ENCODE measurements around the gene HIRIP3.
A peak's percentile ranks its signal among the peaks of the same experiment; 100 is the strongest.

Gene HIRIP3

DNA sequence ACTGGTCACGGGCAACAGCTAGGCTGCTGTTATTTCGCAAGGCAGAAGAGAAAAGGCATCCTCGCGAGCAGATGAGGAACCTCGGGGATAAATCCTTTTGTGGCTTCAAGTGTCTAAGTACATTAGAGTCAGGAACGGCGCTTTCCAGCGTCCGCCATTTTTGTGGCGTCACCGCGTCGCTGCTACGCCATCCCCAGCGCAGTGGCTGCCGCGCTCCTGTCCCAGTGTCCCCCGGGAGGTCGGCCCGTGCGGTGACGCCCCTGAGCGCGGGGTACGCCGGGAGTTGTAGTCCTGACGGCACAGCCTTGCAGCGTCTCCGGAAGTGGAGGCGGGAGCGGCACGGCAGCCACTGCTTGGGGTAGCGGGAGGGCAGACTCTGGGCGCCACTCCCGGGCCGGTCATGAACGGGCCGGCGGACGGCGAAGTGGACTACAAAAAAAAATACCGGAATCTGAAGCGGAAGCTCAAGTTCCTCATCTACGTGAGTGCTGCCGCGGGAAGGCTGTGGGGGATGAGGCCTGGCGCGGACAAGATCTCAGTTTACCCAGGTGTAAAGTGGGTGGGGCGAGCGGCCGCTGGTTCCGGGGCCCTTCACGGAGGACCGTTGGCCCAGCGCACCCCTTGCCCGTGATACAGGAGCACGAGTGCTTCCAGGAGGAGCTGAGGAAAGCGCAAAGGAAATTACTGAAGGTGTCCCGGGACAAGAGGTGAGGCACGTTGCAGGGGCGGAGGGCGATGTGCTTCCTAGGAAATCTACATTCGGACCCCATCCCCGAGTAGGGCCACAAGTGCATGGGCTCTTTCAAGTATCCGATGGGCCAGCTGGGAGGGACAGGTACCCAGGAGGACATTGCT is 721 bp upstream of the HIRIP3 start, which contains the start of gene INO80E:
INO80E (plus strand) TSS at position 331 of the 855 bp plus-strand sequence; CDS start at position 401, 70 bp downstream.
- ATAC-seq (peak; percentile 97), DNase-seq (peak; percentile 99)
- H3K4me3 Mint-ChIP-seq = peak within 1 kb of the TSS; percentile 97
- H3K9me3 Mint-ChIP-seq = no peaks in the 10 kb centered on the region
- H3K4me1 Mint-ChIP-seq = peaks cover 33% of the 10 kb centered on the region
- H3K27ac Mint-ChIP-seq = peak within 1 kb of the TSS; percentile 99
- peaks cover 25% of the 10 kb centered on the region for H3K36me3 Mint-ChIP-seq (ENCODE audit: low read depth)
- H3K27me3 Mint-ChIP-seq = no peaks in the 10 kb centered on the region

DNA sequence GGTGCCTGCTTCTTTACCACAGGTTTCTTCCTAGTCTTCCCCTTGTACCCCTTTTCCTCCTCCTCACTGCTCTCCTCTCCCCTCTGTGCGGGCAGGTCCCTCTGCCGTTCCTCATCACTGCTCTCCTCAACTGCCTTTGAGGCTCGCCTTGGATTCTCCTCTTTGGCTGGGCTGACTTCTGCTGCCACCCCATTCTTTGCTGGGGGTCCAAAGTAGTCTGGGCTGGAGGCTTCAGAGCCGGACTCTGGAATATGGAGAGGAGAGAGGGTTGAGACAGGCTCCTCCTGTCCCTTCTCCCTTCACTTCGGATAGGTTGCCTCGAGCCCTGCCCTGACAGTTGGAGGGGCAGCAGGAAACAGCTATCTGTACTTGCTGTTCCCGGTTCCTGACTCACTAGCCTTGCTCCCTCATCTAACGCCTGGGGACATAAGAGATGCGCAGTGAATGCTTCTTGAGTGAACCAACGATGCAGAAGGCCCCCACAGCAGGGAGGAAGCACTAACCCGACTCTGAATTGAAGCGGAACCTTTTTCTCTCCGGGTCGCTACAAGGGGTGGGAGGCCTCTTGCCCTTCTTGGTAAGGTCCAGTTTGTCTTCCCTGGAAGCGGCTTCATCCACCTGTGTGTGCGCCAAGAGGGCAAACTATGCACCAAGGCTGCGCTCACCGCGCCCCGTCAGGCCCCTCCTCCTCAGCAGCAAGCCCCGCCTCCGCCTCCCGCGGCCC is 655 bp downstream of the HIRIP3 start:
- ATAC-seq (peak; percentile 41), DNase-seq (peak; percentile 79)
- Mint-ChIP-seq H3K27ac (peak overlapping the region; percentile 99), H3K4me3 (peak overlapping the region; percentile 97), H3K36me3 (ENCODE audit: low read depth) (peaks cover 30% of the 10 kb centered on the region), H3K27me3 (no peaks in the 10 kb centered on the region), H3K9me3 (no peaks in the 10 kb centered on the region), H3K4me1 (peaks cover 33% of the 10 kb centered on the region)

DNA sequence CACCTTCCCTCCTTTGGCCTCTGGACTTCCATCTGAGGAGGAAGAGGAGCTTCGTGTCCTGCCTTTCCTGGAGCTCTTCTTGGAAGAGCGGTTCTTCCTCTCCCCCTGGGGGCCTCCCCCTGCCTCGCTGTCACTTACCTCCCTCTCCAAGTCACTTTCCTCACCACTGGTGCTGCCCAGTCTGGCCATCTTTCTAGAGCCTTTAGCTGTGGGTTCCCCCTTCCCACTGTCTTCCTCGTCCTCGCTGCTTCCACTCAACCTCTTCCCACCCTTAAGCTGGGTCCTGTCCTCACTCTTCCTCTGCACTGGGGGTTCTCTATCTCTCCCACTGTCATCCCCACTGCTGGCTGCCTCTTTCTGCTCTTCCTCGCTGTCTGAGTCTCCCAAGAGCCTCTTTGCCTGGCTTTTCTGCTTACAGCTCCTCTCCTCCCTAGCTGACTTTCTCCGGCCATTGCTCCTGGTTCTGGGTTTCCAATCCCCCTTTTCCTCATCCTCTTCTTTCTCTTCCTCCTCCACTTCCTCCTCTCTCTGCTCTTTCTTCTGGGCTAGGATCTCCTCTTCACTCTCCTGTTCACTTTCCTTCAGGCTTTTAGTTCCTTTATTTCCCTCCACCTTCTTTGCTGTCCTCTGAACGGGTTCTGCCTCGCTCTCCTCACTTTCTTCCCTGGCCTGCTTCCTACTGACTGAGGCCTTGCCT is 1.4 kb downstream of the HIRIP3 start:
- Mint-ChIP-seq H3K36me3 (ENCODE audit: low read depth) (peaks cover 35% of the 10 kb centered on the region), H3K4me3 (peak overlapping the region; percentile 97), H3K27me3 (no peaks in the 10 kb centered on the region), H3K9me3 (no peaks in the 10 kb centered on the region), H3K4me1 (peaks cover 33% of the 10 kb centered on the region), H3K27ac (peak overlapping the region; percentile 99)
- ATAC-seq = no peak
- no peak for DNase-seq

DNA sequence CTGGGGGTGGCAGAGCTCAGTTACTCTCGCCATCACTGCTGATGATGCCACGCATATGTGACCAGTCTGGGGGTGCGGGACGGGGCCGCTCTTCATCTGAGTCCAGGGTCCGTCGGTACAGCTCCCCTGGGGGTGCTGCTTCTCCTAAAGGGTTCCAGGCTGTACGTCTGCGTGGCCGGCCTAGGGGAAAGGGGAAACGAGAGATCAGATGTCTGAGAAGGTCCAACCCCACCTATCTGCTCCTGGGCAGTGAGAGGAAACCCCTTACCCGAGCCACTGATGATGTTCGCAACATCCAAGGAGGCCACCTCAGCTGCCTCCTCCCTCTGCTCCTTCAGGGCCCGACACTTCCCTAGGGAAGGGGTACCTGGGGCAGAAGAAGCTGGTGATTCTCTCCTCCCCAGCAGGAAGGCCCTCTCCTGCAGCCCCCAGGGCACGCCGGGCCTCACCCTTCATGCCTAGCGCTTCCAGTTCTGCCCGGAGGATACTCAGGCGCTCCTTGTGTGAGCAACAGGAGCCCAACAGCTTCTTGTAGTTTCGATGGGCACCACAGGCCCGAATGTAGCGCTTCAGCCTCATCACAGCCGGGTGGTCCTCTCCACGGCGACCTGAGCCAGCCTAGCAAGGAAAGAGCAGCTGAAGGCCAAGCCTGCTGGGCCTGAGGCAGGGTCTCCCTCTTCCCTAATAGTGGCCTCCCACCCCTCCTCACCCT is 2.1 kb downstream of the HIRIP3 start:
- ATAC-seq (no peak), DNase-seq (no peak)
- H3K4me1 Mint-ChIP-seq = peaks cover 31% of the 10 kb centered on the region
- no peaks in the 10 kb centered on the region for H3K9me3 Mint-ChIP-seq
- no peaks in the 10 kb centered on the region for H3K27me3 Mint-ChIP-seq
- H3K36me3 Mint-ChIP-seq (ENCODE audit: low read depth) = peaks cover 35% of the 10 kb centered on the region
- H3K4me3 Mint-ChIP-seq = peak overlapping the region; percentile 97
- H3K27ac Mint-ChIP-seq = no peak overlapping the region

DNA sequence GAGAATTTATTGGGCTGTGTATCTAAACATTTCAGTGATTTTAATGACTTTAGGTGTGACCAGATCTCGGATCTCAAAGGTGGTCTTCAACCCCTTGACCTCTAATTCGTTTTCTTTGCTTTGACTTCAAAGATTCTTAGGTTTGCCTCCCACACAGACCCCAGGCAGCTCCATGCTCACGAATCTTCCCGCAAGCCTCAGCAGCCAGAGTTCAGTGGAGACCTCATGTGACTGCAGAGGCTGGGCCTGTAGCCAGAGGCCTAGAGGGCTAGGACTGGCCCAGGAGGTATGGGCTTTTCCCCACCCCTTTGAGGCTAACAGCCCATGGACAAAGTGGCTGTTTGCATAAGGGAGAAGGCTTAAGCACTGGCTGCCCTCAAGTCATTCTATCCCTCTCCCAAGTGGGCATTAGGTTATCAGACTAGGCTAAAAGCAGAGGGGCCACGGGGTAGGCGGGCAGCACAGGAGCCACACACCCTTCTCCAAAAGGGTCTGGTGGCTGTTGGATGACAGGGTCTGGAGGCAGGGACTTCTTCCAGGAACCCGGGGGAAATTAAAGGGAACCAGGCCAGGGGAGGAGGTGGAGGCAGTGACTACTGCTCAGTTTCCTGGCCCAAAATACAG is 3.0 kb downstream of the HIRIP3 start:
- ATAC-seq (no peak), DNase-seq (no peak)
- H3K36me3 Mint-ChIP-seq (ENCODE audit: low read depth) = peaks cover 30% of the 10 kb centered on the region
- H3K9me3 Mint-ChIP-seq = no peaks in the 10 kb centered on the region
- no peak overlapping the region for H3K27ac Mint-ChIP-seq
- no peak overlapping the region for H3K4me3 Mint-ChIP-seq
- H3K4me1 Mint-ChIP-seq = peaks cover 26% of the 10 kb centered on the region
- H3K27me3 Mint-ChIP-seq = no peaks in the 10 kb centered on the region

DNA sequence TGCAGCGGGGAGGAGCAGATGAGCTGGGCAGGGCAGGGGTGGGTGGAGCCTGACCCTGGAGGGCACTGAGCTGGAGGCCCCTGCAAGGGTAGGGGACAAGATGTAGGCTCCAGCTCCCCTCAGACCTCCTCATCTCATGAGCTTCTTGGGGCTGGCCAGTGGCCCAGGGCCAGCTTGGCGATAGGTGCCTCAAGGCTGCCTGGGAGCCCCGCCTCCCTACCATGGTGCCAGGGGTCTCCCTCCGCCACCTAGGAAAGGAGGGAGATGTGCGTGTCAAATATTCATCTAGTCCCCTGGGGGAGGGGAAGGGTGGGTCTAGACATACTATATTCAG is 3.9 kb downstream of the HIRIP3 start:
- Mint-ChIP-seq H3K27ac (no peak overlapping the region), H3K4me3 (no peak overlapping the region), H3K27me3 (no peaks in the 10 kb centered on the region), H3K36me3 (ENCODE audit: low read depth) (peaks cover 26% of the 10 kb centered on the region), H3K4me1 (peaks cover 21% of the 10 kb centered on the region), H3K9me3 (no peaks in the 10 kb centered on the region)
- DNase-seq (no peak), ATAC-seq (no peak)

DNA sequence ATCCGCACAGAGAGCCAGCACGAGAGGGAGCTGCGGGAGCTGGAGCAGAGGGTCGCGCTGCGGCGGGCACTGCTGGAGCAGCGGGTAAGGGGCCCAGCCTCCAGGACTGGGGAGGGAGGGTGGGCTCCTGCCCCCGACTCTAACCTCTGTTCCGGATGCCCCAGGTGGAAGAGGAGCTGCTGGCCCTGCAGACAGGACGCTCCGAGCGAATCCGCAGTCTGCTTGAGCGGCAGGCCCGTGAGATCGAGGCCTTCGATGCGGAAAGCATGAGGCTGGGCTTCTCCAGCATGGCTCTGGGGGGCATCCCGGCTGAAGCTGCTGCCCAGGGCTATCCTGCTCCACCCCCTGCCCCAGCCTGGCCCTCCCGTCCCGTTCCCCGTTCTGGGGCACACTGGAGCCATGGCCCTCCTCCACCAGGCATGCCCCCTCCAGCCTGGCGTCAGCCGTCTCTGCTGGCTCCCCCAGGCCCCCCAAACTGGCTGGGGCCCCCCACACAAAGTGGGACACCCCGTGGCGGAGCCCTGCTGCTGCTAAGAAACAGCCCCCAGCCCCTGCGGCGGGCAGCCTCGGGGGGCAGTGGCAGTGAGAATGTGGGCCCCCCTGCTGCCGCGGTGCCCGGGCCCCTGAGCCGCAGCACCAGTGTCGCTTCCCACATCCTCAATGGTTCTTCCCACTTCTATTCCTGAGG is 4.4 kb downstream of the HIRIP3 start:
- no peak overlapping the region for H3K27ac Mint-ChIP-seq
- no peak for ATAC-seq

DNA sequence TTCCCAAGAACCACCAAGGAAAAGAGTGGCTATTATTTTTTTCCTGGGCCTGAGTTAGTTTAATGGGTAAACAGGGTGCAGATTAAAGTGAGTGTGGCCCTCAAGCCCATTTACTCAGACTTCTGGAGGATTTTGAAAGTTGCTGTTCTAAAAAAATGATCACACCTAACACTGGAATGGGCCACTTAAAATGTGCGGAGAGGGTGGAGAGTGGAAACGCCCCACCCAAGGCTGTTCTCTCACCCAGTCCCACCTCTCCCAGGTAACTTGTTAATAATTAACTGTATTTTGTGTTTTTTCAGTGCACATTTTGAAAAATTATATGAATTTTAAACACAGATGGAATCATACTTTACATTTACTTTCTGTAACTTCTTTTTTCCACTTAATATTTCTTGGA is 5.4 kb downstream of the HIRIP3 start:
- Mint-ChIP-seq H3K27ac (no peak overlapping the region), H3K9me3 (no peaks in the 10 kb centered on the region), H3K4me1 (peaks cover 12% of the 10 kb centered on the region), H3K4me3 (no peak overlapping the region), H3K36me3 (ENCODE audit: low read depth) (peaks cover 22% of the 10 kb centered on the region), H3K27me3 (no peaks in the 10 kb centered on the region)
- no peak for ATAC-seq
- no peak for DNase-seq

More for the DNA sequence above, 4.4 kb downstream of the HIRIP3 start:
- DNase-seq = no peak
- peaks cover 22% of the 10 kb centered on the region for H3K36me3 Mint-ChIP-seq (ENCODE audit: low read depth)
- peaks cover 21% of the 10 kb centered on the region for H3K4me1 Mint-ChIP-seq
- H3K9me3 Mint-ChIP-seq = no peaks in the 10 kb centered on the region
- no peak overlapping the region for H3K4me3 Mint-ChIP-seq
- H3K27me3 Mint-ChIP-seq = no peaks in the 10 kb centered on the region

DNA sequence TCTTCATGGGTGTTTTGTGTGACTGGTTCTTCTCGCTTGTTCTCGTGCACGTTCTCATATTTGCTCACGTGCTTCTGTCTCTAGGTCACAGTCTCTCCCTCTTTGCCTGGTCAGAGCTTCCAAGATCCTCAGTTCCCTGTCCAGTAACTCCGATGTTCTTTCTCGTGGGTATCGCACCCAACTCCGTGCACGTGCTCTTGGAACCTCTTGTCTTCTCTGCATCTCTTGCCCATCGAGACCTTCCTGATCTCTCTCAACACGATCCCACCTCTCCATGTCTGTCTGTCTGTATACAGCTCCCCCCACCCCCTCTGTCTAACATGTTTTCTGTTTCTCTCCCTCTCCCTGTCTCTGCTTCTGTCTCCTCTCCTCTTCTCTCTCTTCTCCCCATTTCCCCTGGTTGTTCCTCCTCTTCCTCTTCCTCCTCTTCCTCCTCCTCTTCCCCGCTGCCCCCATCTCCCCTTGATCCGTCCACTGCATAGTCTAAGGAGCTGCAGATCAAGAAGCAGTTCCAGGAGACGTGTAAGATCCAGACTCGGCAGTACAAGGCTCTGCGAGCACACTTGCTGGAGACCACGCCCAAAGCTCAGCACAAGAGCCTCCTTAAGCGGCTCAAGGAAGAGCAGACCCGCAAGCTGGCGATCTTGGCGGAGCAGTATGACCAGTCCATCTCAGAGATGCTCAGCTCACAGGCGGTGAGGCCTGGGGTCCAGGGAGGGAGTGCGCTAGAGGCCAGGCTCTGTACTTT is 6.1 kb downstream of the HIRIP3 start:
- no peaks in the 10 kb centered on the region for H3K27me3 Mint-ChIP-seq

DNA sequence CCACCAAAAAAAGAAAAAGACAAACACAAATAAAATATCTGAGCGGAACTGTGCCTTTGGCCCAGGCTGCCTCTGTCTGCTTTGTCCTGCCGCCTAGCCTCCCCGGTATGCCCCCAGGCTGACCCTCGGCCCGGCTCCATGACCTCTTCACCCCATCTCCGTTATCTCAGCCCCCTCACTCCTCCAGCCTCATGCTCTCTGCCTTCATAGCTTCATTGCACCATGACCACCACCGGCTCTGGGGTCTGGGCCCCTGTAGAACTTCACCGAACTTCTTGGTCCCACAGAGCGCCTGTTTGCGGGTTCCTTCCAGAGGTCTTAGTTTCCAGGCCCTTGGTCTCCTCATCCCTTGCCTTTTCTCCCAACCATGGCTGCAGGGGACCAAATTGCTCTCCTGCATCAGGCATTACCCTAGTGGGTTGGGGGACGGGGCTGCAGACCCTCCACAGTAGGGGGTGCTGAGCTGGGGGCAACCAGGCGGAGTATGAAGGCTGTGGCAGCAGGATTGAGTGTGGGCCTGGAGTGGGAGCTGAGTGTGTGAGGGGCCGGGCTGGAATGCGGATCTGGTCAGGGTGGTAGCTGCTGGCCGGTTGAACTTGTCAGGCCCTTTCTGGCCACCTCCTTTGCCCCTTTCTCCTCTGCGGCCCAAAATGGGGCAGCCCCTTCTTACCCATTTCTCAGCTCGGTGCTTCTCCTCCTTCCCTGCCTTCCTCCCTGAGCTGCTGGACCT is 6.9 kb downstream of the HIRIP3 start:
- Mint-ChIP-seq H3K27ac (peak overlapping the region; percentile 50), H3K36me3 (ENCODE audit: low read depth) (peaks cover 22% of the 10 kb centered on the region), H3K9me3 (no peaks in the 10 kb centered on the region), H3K4me1 (no peaks in the 10 kb centered on the region), H3K4me3 (no peak overlapping the region), H3K27me3 (no peaks in the 10 kb centered on the region)
- no peak for ATAC-seq
- no peak for DNase-seq

More for the DNA sequence above, 6.1 kb downstream of the HIRIP3 start:
- no peaks in the 10 kb centered on the region for H3K9me3 Mint-ChIP-seq
- H3K36me3 Mint-ChIP-seq (ENCODE audit: low read depth) = peaks cover 22% of the 10 kb centered on the region
- ATAC-seq = no peak
- peaks cover 5% of the 10 kb centered on the region for H3K4me1 Mint-ChIP-seq
- no peak overlapping the region for H3K27ac Mint-ChIP-seq
- H3K4me3 Mint-ChIP-seq = no peak overlapping the region
- no peak for DNase-seq

DNA sequence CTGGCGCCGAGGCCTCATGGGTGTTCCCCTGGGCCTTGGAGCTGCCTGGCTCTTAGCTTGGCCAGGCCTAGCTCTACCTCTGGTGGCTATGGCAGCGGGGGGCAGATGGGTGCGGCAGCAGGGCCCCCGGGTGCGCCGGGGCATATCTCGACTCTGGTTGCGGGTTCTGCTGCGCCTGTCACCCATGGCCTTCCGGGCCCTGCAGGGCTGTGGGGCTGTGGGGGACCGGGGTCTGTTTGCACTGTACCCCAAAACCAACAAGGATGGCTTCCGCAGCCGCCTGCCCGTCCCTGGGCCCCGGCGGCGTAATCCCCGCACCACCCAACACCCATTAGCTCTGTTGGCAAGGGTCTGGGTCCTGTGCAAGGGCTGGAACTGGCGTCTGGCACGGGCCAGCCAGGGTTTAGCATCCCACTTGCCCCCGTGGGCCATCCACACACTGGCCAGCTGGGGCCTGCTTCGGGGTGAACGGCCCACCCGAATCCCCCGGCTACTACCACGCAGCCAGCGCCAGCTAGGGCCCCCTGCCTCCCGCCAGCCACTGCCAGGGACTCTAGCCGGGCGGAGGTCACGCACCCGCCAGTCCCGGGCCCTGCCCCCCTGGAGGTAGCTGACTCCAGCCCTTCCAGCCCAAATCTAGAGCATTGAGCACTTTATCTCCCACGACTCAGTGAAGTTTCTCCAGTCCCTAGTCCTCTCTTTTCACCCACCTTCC is 7.9 kb downstream of the HIRIP3 start:
- H3K9me3 Mint-ChIP-seq = no peaks in the 10 kb centered on the region
- ATAC-seq = no peak

DNA sequence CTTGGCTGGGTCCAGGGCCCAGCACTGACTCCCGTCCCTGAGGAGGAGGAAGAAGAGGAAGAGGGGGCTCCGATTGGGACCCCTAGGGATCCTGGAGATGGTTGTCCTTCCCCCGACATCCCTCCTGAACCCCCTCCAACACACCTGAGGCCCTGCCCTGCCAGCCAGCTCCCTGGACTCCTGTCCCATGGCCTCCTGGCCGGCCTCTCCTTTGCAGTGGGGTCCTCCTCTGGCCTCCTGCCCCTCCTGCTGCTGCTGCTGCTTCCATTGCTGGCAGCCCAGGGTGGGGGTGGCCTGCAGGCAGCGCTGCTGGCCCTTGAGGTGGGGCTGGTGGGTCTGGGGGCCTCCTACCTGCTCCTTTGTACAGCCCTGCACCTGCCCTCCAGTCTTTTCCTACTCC is 8.5 kb downstream of the HIRIP3 start:
- ATAC-seq (no peak), DNase-seq (no peak)
- no peaks in the 10 kb centered on the region for H3K9me3 Mint-ChIP-seq
- H3K4me3 Mint-ChIP-seq = no peak overlapping the region
- no peaks in the 10 kb centered on the region for H3K4me1 Mint-ChIP-seq
- H3K27ac Mint-ChIP-seq = no peak overlapping the region
- H3K27me3 Mint-ChIP-seq = no peaks in the 10 kb centered on the region
- H3K36me3 Mint-ChIP-seq (ENCODE audit: low read depth) = peaks cover 29% of the 10 kb centered on the region

More for the DNA sequence above, 7.9 kb downstream of the HIRIP3 start:
- no peak overlapping the region for H3K27ac Mint-ChIP-seq
- no peak overlapping the region for H3K4me3 Mint-ChIP-seq
- no peaks in the 10 kb centered on the region for H3K4me1 Mint-ChIP-seq
- no peaks in the 10 kb centered on the region for H3K27me3 Mint-ChIP-seq
- H3K36me3 Mint-ChIP-seq (ENCODE audit: low read depth) = peaks cover 26% of the 10 kb centered on the region
- no peak for DNase-seq
